HEK293T (cell line): ENCODE data around the gene CDH13.

Experiments used
- CTCF ChIA-PET: fragments of 350-600 bp; formaldehyde crosslinking; extraction: SDS; loops from one replicate; lab custom pipeline; 2021; ENCODE audit warnings: antibody characterized with exemption, inconsistent platforms; lab: Yijun Ruan, JAX
- POLR2A ChIA-PET: fragments of 350-600 bp; formaldehyde crosslinking; extraction: SDS; loops from one replicate; lab custom pipeline; 2020; ENCODE audit warnings: antibody characterized with exemption, inconsistent platforms; lab: Yijun Ruan, JAX
- DNase-seq: peaks from one replicate; pipeline ENCODE4 v3.0.0; 2012; ENCODE audit warnings: mixed read lengths; ENCODE audit errors: extremely low spot score
- ARNT ChIP-seq: fragments of 450-650 bp; IDR thresholded peaks from 2 replicates; pipeline ENCODE4 v1.6.1; 2017; ENCODE audit warnings: mild to moderate bottlenecking
- BHLHE40 ChIP-seq: fragments of 450-650 bp; IDR thresholded peaks from 2 replicates; pipeline ENCODE4 v1.6.1; 2016; ENCODE audit warnings: mild to moderate bottlenecking, moderate library complexity, borderline replicate concordance
- CTBP1 ChIP-seq: fragments of 450-650 bp; IDR thresholded peaks from 2 replicates; pipeline ENCODE4 v1.6.1; 2016; ENCODE audit warnings: borderline replicate concordance
- ELF4 ChIP-seq: fragments of 450-650 bp; IDR thresholded peaks from 2 replicates; pipeline ENCODE4 v1.6.1; 2017; ENCODE audit warnings: antibody characterized with exemption
- FOXA1 ChIP-seq: fragments of 450-650 bp; IDR thresholded peaks from 2 replicates; pipeline ENCODE4 v1.6.1; 2016; ENCODE audit warnings: mild to moderate bottlenecking
- FOXK2 ChIP-seq: fragments of 450-650 bp; IDR thresholded peaks from 2 replicates; pipeline ENCODE4 v1.6.1; 2016; ENCODE audit warnings: mild to moderate bottlenecking
- FOXM1 ChIP-seq: fragments of 450-650 bp; IDR thresholded peaks from 2 replicates; pipeline ENCODE4 v1.6.1; 2017; ENCODE audit warnings: mild to moderate bottlenecking, borderline replicate concordance
- HDGF ChIP-seq: fragments of 450-650 bp; IDR thresholded peaks from 2 replicates; pipeline ENCODE4 v1.6.1; 2017; ENCODE audit warnings: antibody characterized with exemption, borderline replicate concordance
- L3MBTL2 ChIP-seq: fragments of 450-650 bp; conservative IDR thresholded peaks from 2 replicates; pipeline ENCODE4 v1.6.1; 2016; ENCODE audit warnings: mild to moderate bottlenecking
- LEF1 ChIP-seq: fragments of 450-650 bp; IDR thresholded peaks from 2 replicates; pipeline ENCODE4 v1.6.1; 2017; ENCODE audit warnings: mild to moderate bottlenecking, borderline replicate concordance
- NFRKB ChIP-seq: fragments of 450-650 bp; IDR thresholded peaks from 2 replicates; pipeline ENCODE4 v1.6.1; 2016; ENCODE audit warnings: mild to moderate bottlenecking, moderate library complexity
- PKNOX1 ChIP-seq: fragments of 450-650 bp; IDR thresholded peaks from 2 replicates; pipeline ENCODE4 v1.6.1; 2016
- SP1 ChIP-seq: fragments of 450-650 bp; IDR thresholded peaks from 2 replicates; pipeline ENCODE4 v1.6.1; 2017
- SUZ12 ChIP-seq: fragments of 450-650 bp; IDR thresholded peaks from 2 replicates; pipeline ENCODE4 v1.6.1; 2016; ENCODE audit warnings: mild to moderate bottlenecking
- TARDBP ChIP-seq: fragments of 450-650 bp; IDR thresholded peaks from 2 replicates; pipeline ENCODE4 v1.6.1; 2016
- ZNF384 ChIP-seq: fragments of 450-650 bp; IDR thresholded peaks from 2 replicates; pipeline ENCODE4 v1.6.1; 2016

The CDH13 gene

GRCh38 chr16:83510906-83511305, 884.1 kb downstream of the CDH13 start:
- POLR2A ChIA-PET: no interaction called here
- TF ChIP-seq LEF1: no peak
- TF ChIP-seq FOXA1: no peak
- TF ChIP-seq CTBP1: no peak
- TF ChIP-seq BHLHE40: no peak
- no peak for TF ChIP-seq TARDBP
- TF ChIP-seq ZNF384: no peak
- TF ChIP-seq FOXK2: no peak
- CTCF ChIA-PET: no interaction called here
- no peak for DNase-seq

DNA sequence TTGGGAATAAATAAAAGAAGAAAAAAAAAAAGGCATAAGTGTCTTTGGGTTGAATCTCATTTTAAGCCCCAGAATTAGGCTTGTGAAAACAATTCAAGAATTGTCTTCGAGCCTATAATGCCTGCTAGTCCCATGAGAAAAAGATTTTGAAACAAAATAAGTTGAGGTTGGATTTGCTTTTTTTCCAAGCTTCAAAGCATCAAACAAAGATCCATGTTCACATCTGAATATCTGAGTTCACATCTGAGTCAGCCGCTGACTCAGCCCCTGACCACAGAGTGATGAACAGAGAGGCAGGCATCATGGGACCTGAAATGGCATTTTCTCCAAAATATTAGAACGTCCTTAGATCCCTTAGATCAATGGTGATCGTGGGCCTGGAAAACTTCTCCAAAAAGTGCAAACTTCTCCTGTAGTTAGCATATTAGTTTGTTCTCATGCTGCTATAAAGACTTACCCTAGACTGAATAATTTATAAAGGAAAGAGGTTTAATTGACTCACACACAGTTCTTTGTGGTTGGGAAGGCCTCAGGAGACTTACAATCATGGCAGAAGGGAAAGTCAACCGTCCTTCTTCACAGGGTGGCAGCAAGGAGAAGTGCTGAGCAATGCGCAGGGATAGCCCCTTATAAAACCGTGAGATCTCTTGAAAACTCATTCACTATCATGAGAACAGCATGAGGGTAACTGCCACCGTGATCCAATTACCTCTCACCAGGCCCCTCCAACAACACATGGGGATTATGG, 886.4 kb downstream of the CDH13 start:
- TF ChIP-seq TARDBP (no peak), FOXK2 (no peak), ARNT (no peak), HDGF (no peak), BHLHE40 (no peak), L3MBTL2 (no peak), FOXA1 (no peak), CTBP1 (no peak), LEF1 (no peak), ELF4 (no peak), NFRKB (no peak), PKNOX1 (no peak)
- ChIA-PET CTCF (interaction anchor here (0.6 kb wide), 1 partner anchor 329 kb away, joined by 3 read pairs; no protein-coding TSS in a partner anchor), POLR2A (no interaction called here)
- DNase-seq: no peak

- CTCF ChIA-PET: no interaction called here
- POLR2A ChIA-PET: no interaction called here
- no peak for DNase-seq
- TF ChIP-seq ELF4: no peak
- TF ChIP-seq PKNOX1: no peak
- TF ChIP-seq BHLHE40: no peak
- no peak for TF ChIP-seq FOXK2
- no peak for TF ChIP-seq FOXA1
Observed at GRCh38 chr16:83515395-83515794, 888.6 kb downstream of the CDH13 start.

DNA sequence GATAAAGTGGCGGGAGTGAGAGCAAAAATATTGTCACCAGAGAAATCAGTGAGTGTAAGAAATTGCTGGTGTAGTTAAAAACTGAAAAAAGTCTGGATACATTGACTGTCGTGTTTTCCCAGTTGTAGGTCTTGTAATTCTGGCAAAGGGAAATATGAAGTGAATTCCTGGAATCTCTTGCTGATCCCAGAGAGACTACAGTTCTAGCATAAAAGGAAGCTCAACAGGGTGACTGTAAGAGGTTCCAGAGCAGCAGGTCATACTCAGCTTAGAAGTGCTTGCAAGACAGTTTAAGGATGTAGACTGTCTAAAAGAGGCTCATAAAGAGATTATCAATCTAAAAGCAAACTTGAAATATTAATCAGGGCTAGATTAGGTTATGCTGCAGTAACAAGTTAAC, 890.2 kb downstream of the CDH13 start:
- DNase-seq: no peak
- TF ChIP-seq TARDBP (no peak), PKNOX1 (no peak), L3MBTL2 (no peak), FOXA1 (no peak), CTBP1 (no peak), SUZ12 (no peak), FOXK2 (no peak), FOXM1 (no peak), SP1 (no peak), HDGF (no peak), ZNF384 (no peak), ELF4 (no peak), NFRKB (no peak), ARNT (no peak), LEF1 (no peak)
- ChIA-PET POLR2A (no interaction called here), CTCF (no interaction called here)

- TF ChIP-seq SUZ12 (no peak), ARNT (no peak), TARDBP (no peak), SP1 (no peak), FOXM1 (no peak), FOXA1 (no peak)
- no peak for DNase-seq
- ChIA-PET POLR2A (no interaction called here), CTCF (no interaction called here)
Observed at GRCh38 chr16:83517398-83517797, 890.6 kb downstream of the CDH13 start.

- ChIA-PET POLR2A (no interaction called here), CTCF (no interaction called here)
- no peak for DNase-seq
- no peak for TF ChIP-seq CTBP1
- no peak for TF ChIP-seq FOXK2
- no peak for TF ChIP-seq L3MBTL2
- no peak for TF ChIP-seq BHLHE40
Observed at GRCh38 chr16:83520596-83520995, 893.8 kb downstream of the CDH13 start.

DNA sequence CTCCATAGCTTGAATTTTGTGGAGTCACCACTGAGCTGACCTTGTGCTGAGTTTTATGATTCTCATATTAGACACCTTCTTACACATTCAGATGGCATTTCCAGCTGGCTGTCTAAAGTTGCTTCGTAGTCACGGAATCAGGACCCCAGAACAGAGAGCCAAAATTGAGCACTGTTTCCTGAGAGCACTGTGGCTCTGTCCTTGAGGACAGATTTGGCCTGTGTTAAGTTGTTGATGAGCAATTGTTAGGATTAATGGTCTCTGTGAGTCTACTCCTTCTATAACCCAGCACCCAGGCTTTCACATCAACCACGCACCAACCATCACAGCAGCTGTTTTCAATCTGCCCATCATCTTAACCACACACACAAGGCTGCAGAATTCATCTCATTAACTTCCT, 903.5 kb downstream of the CDH13 start:
- TF ChIP-seq LEF1 (no peak), SP1 (no peak), ARNT (no peak), SUZ12 (no peak), TARDBP (no peak)
- CTCF ChIA-PET: no interaction called here
- POLR2A ChIA-PET: no interaction called here
- no peak for DNase-seq
